ENCODE results near the gene KIRREL3.
A peak's percentile ranks its signal among the peaks of the same experiment; 100 is the strongest.

KIRREL3 gene

GRCh38 chr11:127013550-127013949, 13.0 kb upstream of the KIRREL3 start:
- no peaks in the 10 kb centered on the region for H3K27me3 ChIP-seq (ENCODE audit: control insufficient read depth in 3 of 3, insufficient read depth in 3 of 3, low read depth in 1 of 3, low read length in 3 of 3)

GRCh38 chr11:127006311-127006710, 5.7 kb upstream of the KIRREL3 start:
- H3K18ac ChIP-seq (ENCODE audit: low read length) = no peak overlapping the region
- H2BK15ac ChIP-seq (ENCODE audit: low read length) = no peak overlapping the region
- H3K23ac ChIP-seq (ENCODE audit: low read depth, low read length, poor library complexity) = no peak overlapping the region
- no CpG with 5 or more reads among the region's 2 CpGs for WGBS, 2 donors (ENCODE audit: extremely low coverage in 2 of 2, insufficient read length in 2 of 2, insufficient replicate concordance in 1 of 2)
- no peak overlapping the region for H3K9ac ChIP-seq (ENCODE audit: low read depth, low read length, poor library complexity)
- peaks cover 0 to 9% of the 10 kb centered on the region in 2 donors for H3K4me1 ChIP-seq (ENCODE audit: control insufficient read depth in 2 of 2, insufficient read depth in 1 of 2, low read depth in 1 of 2, low read length in 2 of 2)
- no peak overlapping the region for H3K4me2 ChIP-seq (ENCODE audit: insufficient read depth, low read length, poor library complexity, severe bottlenecking)
- no peak overlapping the region for H2AK5ac ChIP-seq (ENCODE audit: low read depth, low read length)
- H3K4ac ChIP-seq (ENCODE audit: low read length) = no peak overlapping the region
- no peaks in the 10 kb centered on the region for H3K9me3 ChIP-seq (replicated peaks in 1 of 2; ENCODE audit: control insufficient read depth in 2 of 2, insufficient read depth in 1 of 2, low read depth in 1 of 2, low read length in 2 of 2)
- no peak overlapping the region for H4K91ac ChIP-seq (ENCODE audit: low read depth, low read length, poor library complexity)
- no peak overlapping the region for H3K14ac ChIP-seq (ENCODE audit: low read length)
- no peak overlapping the region for H2BK12ac ChIP-seq (ENCODE audit: low read length)
- DNase-seq (ENCODE audit: low spot score) = no peak
- no peak overlapping the region for H3K4me3 ChIP-seq (ENCODE audit: low read length in 2 of 2)
- H3K27ac ChIP-seq (replicated peaks; ENCODE audit: low read length) = no peak overlapping the region
- H3K36me3 ChIP-seq (replicated peaks in 1 of 2; ENCODE audit: control insufficient read depth in 2 of 2, insufficient read depth in 2 of 2, low read length in 2 of 2) = no peaks in the 10 kb centered on the region
- H2BK120ac ChIP-seq (ENCODE audit: low read depth, low read length) = no peak overlapping the region
- peaks cover 0 to 42% (median 4%) of the 10 kb centered on the region in 3 experiments for H3K27me3 ChIP-seq (ENCODE audit: control insufficient read depth in 3 of 3, insufficient read depth in 3 of 3, low read depth in 1 of 3, low read length in 3 of 3)
- no peak overlapping the region for H4K8ac ChIP-seq (ENCODE audit: low read depth, low read length)
- no peak overlapping the region for H2BK5ac ChIP-seq (ENCODE audit: low read length)
- no peak overlapping the region for H2AFZ ChIP-seq (ENCODE audit: low read length)
- H3K79me1 ChIP-seq (ENCODE audit: low read depth, low read length) = no peaks in the 10 kb centered on the region

More at GRCh38 chr11:127013550-127013949, 13.0 kb upstream of the KIRREL3 start:
- no peak overlapping the region for H3K14ac ChIP-seq (ENCODE audit: low read length)
- no peak overlapping the region for H2BK5ac ChIP-seq (ENCODE audit: low read length)
- H3K4me1 ChIP-seq (ENCODE audit: control insufficient read depth in 2 of 2, insufficient read depth in 1 of 2, low read depth in 1 of 2, low read length in 2 of 2) = no peaks in the 10 kb centered on the region
- H2BK12ac ChIP-seq (ENCODE audit: low read length) = no peak overlapping the region
- no peak overlapping the region for H2AK5ac ChIP-seq (ENCODE audit: low read depth, low read length)
- H3K4ac ChIP-seq (ENCODE audit: low read length) = no peak overlapping the region
- no peak overlapping the region for H3K18ac ChIP-seq (ENCODE audit: low read length)
- H3K4me2 ChIP-seq (ENCODE audit: insufficient read depth, low read length, poor library complexity, severe bottlenecking) = no peak overlapping the region
- no peaks in the 10 kb centered on the region for H3K9me3 ChIP-seq (replicated peaks in 1 of 2; ENCODE audit: control insufficient read depth in 2 of 2, insufficient read depth in 1 of 2, low read depth in 1 of 2, low read length in 2 of 2)
- H2BK15ac ChIP-seq (ENCODE audit: low read length) = no peak overlapping the region
- no peak overlapping the region for H2AFZ ChIP-seq (ENCODE audit: low read length)
- H3K4me3 ChIP-seq (ENCODE audit: low read length in 2 of 2) = no peak overlapping the region
- DNase-seq (ENCODE audit: low spot score) = no peak
- no peak overlapping the region for H3K27ac ChIP-seq (replicated peaks; ENCODE audit: low read length)
- WGBS, 2 donors (ENCODE audit: extremely low coverage in 2 of 2, insufficient read length in 2 of 2, insufficient replicate concordance in 1 of 2) = no CpG with 5 or more reads among the region's 5 CpGs
- H4K91ac ChIP-seq (ENCODE audit: low read depth, low read length, poor library complexity) = no peak overlapping the region
- no peaks in the 10 kb centered on the region for H3K36me3 ChIP-seq (replicated peaks in 1 of 2; ENCODE audit: control insufficient read depth in 2 of 2, insufficient read depth in 2 of 2, low read length in 2 of 2)
- no peak overlapping the region for H2BK120ac ChIP-seq (ENCODE audit: low read depth, low read length)
- H3K9ac ChIP-seq (ENCODE audit: low read depth, low read length, poor library complexity) = no peak overlapping the region
- no peak overlapping the region for H4K8ac ChIP-seq (ENCODE audit: low read depth, low read length)
- H3K23ac ChIP-seq (ENCODE audit: low read depth, low read length, poor library complexity) = no peak overlapping the region
- H3K79me1 ChIP-seq (ENCODE audit: low read depth, low read length) = no peaks in the 10 kb centered on the region

GRCh38 chr11:127003260-127003981, 2.9 kb upstream of the KIRREL3 start:
- DNase-seq (ENCODE audit: low spot score) = peak; percentile 79
- H3K27ac ChIP-seq (replicated peaks; ENCODE audit: low read length) = peak overlapping the region; percentile 54
- no peak overlapping the region for H4K91ac ChIP-seq (ENCODE audit: low read depth, low read length, poor library complexity)
- peak overlapping the region; percentile 80 for H2AFZ ChIP-seq (ENCODE audit: low read length)
- H3K79me1 ChIP-seq (ENCODE audit: low read depth, low read length) = no peaks in the 10 kb centered on the region
- H3K36me3 ChIP-seq (replicated peaks in 1 of 2; ENCODE audit: control insufficient read depth in 2 of 2, insufficient read depth in 2 of 2, low read length in 2 of 2) = no peaks in the 10 kb centered on the region
- H2BK120ac ChIP-seq (ENCODE audit: low read depth, low read length) = no peak overlapping the region
- peak overlapping the region; percentile 41 for H2BK15ac ChIP-seq (ENCODE audit: low read length)
- H3K4ac ChIP-seq (ENCODE audit: low read length) = no peak overlapping the region
- H3K14ac ChIP-seq (ENCODE audit: low read length) = no peak overlapping the region
- H3K4me2 ChIP-seq (ENCODE audit: insufficient read depth, low read length, poor library complexity, severe bottlenecking) = peak overlapping the region; percentile 75
- peak overlapping the region; percentile 94 for H3K18ac ChIP-seq (ENCODE audit: low read length)
- peaks cover 3 to 71% (median 27%) of the 10 kb centered on the region in 3 experiments for H3K27me3 ChIP-seq (ENCODE audit: control insufficient read depth in 3 of 3, insufficient read depth in 3 of 3, low read depth in 1 of 3, low read length in 3 of 3)
- no peak overlapping the region for H3K23ac ChIP-seq (ENCODE audit: low read depth, low read length, poor library complexity)
- H3K4me1 ChIP-seq (ENCODE audit: control insufficient read depth in 2 of 2, insufficient read depth in 1 of 2, low read depth in 1 of 2, low read length in 2 of 2) = peaks cover 3 to 11% of the 10 kb centered on the region in 2 donors
- H2BK5ac ChIP-seq (ENCODE audit: low read length) = no peak overlapping the region
- H4K8ac ChIP-seq (ENCODE audit: low read depth, low read length) = peak overlapping the region; percentile 83
- peak overlapping the region; percentile 40 for H2AK5ac ChIP-seq (ENCODE audit: low read depth, low read length)
- peak overlapping the region in 1 of 2 donors; percentile 77 for H3K4me3 ChIP-seq (ENCODE audit: low read length in 2 of 2)
- H3K9ac ChIP-seq (ENCODE audit: low read depth, low read length, poor library complexity) = peak overlapping the region; percentile 74
- no peaks in the 10 kb centered on the region for H3K9me3 ChIP-seq (replicated peaks in 1 of 2; ENCODE audit: control insufficient read depth in 2 of 2, insufficient read depth in 1 of 2, low read depth in 1 of 2, low read length in 2 of 2)
- WGBS, 2 donors (ENCODE audit: extremely low coverage in 2 of 2, insufficient read length in 2 of 2, insufficient replicate concordance in 1 of 2) = no CpG with 5 or more reads among the region's 62 CpGs
- peak overlapping the region; percentile 42 for H2BK12ac ChIP-seq (ENCODE audit: low read length)

- no CpG with 5 or more reads among the region's 16 CpGs for WGBS, 2 donors (ENCODE audit: extremely low coverage in 2 of 2, insufficient read length in 2 of 2, insufficient replicate concordance in 1 of 2)
- peaks cover 3 to 78% (median 30%) of the 10 kb centered on the region in 3 experiments for H3K27me3 ChIP-seq (ENCODE audit: control insufficient read depth in 3 of 3, insufficient read depth in 3 of 3, low read depth in 1 of 3, low read length in 3 of 3)
- no peak overlapping the region for H4K91ac ChIP-seq (ENCODE audit: low read depth, low read length, poor library complexity)
Measured at GRCh38 chr11:127002669-127003259, 2.2 kb upstream of the KIRREL3 start.

More at GRCh38 chr11:127002669-127003259, 2.2 kb upstream of the KIRREL3 start:
- DNase-seq (ENCODE audit: low spot score) = no peak
- peak overlapping the region; percentile 80 for H2AFZ ChIP-seq (ENCODE audit: low read length)
- H4K8ac ChIP-seq (ENCODE audit: low read depth, low read length) = no peak overlapping the region
- no peak overlapping the region for H2BK15ac ChIP-seq (ENCODE audit: low read length)
- no peak overlapping the region for H3K14ac ChIP-seq (ENCODE audit: low read length)
- no peaks in the 10 kb centered on the region for H3K36me3 ChIP-seq (replicated peaks in 1 of 2; ENCODE audit: control insufficient read depth in 2 of 2, insufficient read depth in 2 of 2, low read length in 2 of 2)
- H3K23ac ChIP-seq (ENCODE audit: low read depth, low read length, poor library complexity) = no peak overlapping the region
- H2BK12ac ChIP-seq (ENCODE audit: low read length) = peak overlapping the region; percentile 42
- H2BK5ac ChIP-seq (ENCODE audit: low read length) = no peak overlapping the region
- no peaks in the 10 kb centered on the region for H3K9me3 ChIP-seq (replicated peaks in 1 of 2; ENCODE audit: control insufficient read depth in 2 of 2, insufficient read depth in 1 of 2, low read depth in 1 of 2, low read length in 2 of 2)
- H3K4me3 ChIP-seq (ENCODE audit: low read length in 2 of 2) = peak overlapping the region in 1 of 2 donors; percentile 77
- H3K4ac ChIP-seq (ENCODE audit: low read length) = no peak overlapping the region
- peak overlapping the region; percentile 94 for H3K18ac ChIP-seq (ENCODE audit: low read length)
- H3K4me2 ChIP-seq (ENCODE audit: insufficient read depth, low read length, poor library complexity, severe bottlenecking) = peak overlapping the region; percentile 75
- no peak overlapping the region for H2AK5ac ChIP-seq (ENCODE audit: low read depth, low read length)
- no peak overlapping the region for H2BK120ac ChIP-seq (ENCODE audit: low read depth, low read length)
- H3K4me1 ChIP-seq (ENCODE audit: control insufficient read depth in 2 of 2, insufficient read depth in 1 of 2, low read depth in 1 of 2, low read length in 2 of 2) = peaks cover 3 to 11% of the 10 kb centered on the region in 2 donors
- H3K27ac ChIP-seq (replicated peaks; ENCODE audit: low read length) = no peak overlapping the region
- no peaks in the 10 kb centered on the region for H3K79me1 ChIP-seq (ENCODE audit: low read depth, low read length)
- H3K9ac ChIP-seq (ENCODE audit: low read depth, low read length, poor library complexity) = no peak overlapping the region

All from neuronal stem cell (in vitro differentiated cells).